ENCODE measurements around the gene GALNT17. TPM values are rescaled to one million over a fixed set of nuclear protein-coding genes. Genes with fewer than 3 reads are reported as not detected.
"Not testable (repeated sequence)": the region's sequence is repeated elsewhere in the genome, so short reads cannot be mapped to it uniquely, and the experiment has no call there.

The GALNT17 gene
- total RNA-seq, 1 donor from 2014 or later = 3.9 TPM

- Mint-ChIP-seq H3K9me3 (ENCODE audit: low read depth) (peaks cover 7% of the 10 kb centered on the region), H3K36me3 (ENCODE audit: insufficient read depth) (no peaks in the 10 kb centered on the region), H3K27me3 (no peaks in the 10 kb centered on the region), H3K4me1 (ENCODE audit: low read depth) (no peaks in the 10 kb centered on the region), H3K27ac (no peak overlapping the region), H3K4me3 (ENCODE audit: low read depth) (no peak overlapping the region)
- no peak for TF ChIP-seq CTCF (IDR thresholded peaks at IDR 0.05; ENCODE audit: unreplicated experiment)
- DNase-seq (ENCODE audit: low spot score, unreplicated experiment) = no peak
Measured at GRCh38 chr7:71251706-71252105, 119.8 kb downstream of the GALNT17 start.

GRCh38 chr7:71254751-71255150 lies 122.8 kb downstream of the GALNT17 start:
- H3K9me3 Mint-ChIP-seq (ENCODE audit: low read depth) = peaks cover 7% of the 10 kb centered on the region
- no peak overlapping the region for H3K4me3 Mint-ChIP-seq (ENCODE audit: low read depth)
- H3K36me3 Mint-ChIP-seq (ENCODE audit: insufficient read depth) = no peaks in the 10 kb centered on the region
- no peak for TF ChIP-seq CTCF (IDR thresholded peaks at IDR 0.05; ENCODE audit: unreplicated experiment)
- H3K27ac Mint-ChIP-seq = no peak overlapping the region
- H3K27me3 Mint-ChIP-seq = no peaks in the 10 kb centered on the region
- no peak for DNase-seq (ENCODE audit: low spot score, unreplicated experiment)
- no peaks in the 10 kb centered on the region for H3K4me1 Mint-ChIP-seq (ENCODE audit: low read depth)

GRCh38 chr7:71255537-71256178 lies 123.7 kb downstream of the GALNT17 start:
- Mint-ChIP-seq H3K4me3 (ENCODE audit: low read depth) (no peak overlapping the region), H3K27me3 (no peaks in the 10 kb centered on the region), H3K27ac (no peak overlapping the region), H3K9me3 (ENCODE audit: low read depth) (peaks cover 7% of the 10 kb centered on the region), H3K36me3 (ENCODE audit: insufficient read depth) (no peaks in the 10 kb centered on the region), H3K4me1 (ENCODE audit: low read depth) (no peaks in the 10 kb centered on the region)
- TF ChIP-seq CTCF (IDR thresholded peaks at IDR 0.05; ENCODE audit: unreplicated experiment) = no peak
- DNase-seq (ENCODE audit: low spot score, unreplicated experiment) = no peak

- no peak overlapping the region for H3K27ac Mint-ChIP-seq
- H3K27me3 Mint-ChIP-seq = no peaks in the 10 kb centered on the region
- H3K4me3 Mint-ChIP-seq (ENCODE audit: low read depth) = no peak overlapping the region
- H3K9me3 Mint-ChIP-seq (ENCODE audit: low read depth) = peaks cover 5% of the 10 kb centered on the region
- H3K4me1 Mint-ChIP-seq (ENCODE audit: low read depth) = no peaks in the 10 kb centered on the region
- peaks cover 3% of the 10 kb centered on the region for H3K36me3 Mint-ChIP-seq (ENCODE audit: insufficient read depth)
- no peak for TF ChIP-seq CTCF (IDR thresholded peaks at IDR 0.05; ENCODE audit: unreplicated experiment)
- DNase-seq (ENCODE audit: low spot score, unreplicated experiment) = no peak
Measured at GRCh38 chr7:71261066-71261465, 129.1 kb downstream of the GALNT17 start.

- H3K27me3 Mint-ChIP-seq; H3K9me3 Mint-ChIP-seq (ENCODE audit: low read depth); H3K27ac Mint-ChIP-seq; H3K4me1 Mint-ChIP-seq (ENCODE audit: low read depth); H3K36me3 Mint-ChIP-seq (ENCODE audit: insufficient read depth); H3K4me3 Mint-ChIP-seq (ENCODE audit: low read depth); DNase-seq (ENCODE audit: low spot score, unreplicated experiment): not testable (repeated sequence)
Measured at GRCh38 chr7:71262834-71263233, 130.9 kb downstream of the GALNT17 start.

GRCh38 chr7:71264005-71264404 lies 132.1 kb downstream of the GALNT17 start:
- Mint-ChIP-seq H3K27ac (no peak overlapping the region), H3K4me1 (ENCODE audit: low read depth) (no peaks in the 10 kb centered on the region), H3K4me3 (ENCODE audit: low read depth) (no peak overlapping the region), H3K36me3 (ENCODE audit: insufficient read depth) (peaks cover 3% of the 10 kb centered on the region), H3K9me3 (ENCODE audit: low read depth) (peaks cover 4% of the 10 kb centered on the region), H3K27me3 (no peaks in the 10 kb centered on the region)
- DNase-seq (ENCODE audit: low spot score, unreplicated experiment) = no peak
- TF ChIP-seq CTCF (IDR thresholded peaks at IDR 0.05; ENCODE audit: unreplicated experiment) = no peak

Measured in progenitor cell of endocrine pancreas (in vitro differentiated cells).